OCI-LY7 (cell line): Measurements from ENCODE around the gene ASCC1. TPM values are rescaled to one million over a fixed set of nuclear protein-coding genes. Genes with fewer than 3 reads are reported as not detected.

Experiments
- BruUV-seq: library from RNA; stranded (reverse); fragments of 400-500 nt; replicated peaks from 2 replicates; lab custom pipeline; 2021; lab: Mats Ljungman, UMichigan
- CTCF ChIA-PET: fragments of 300-600 bp; sonication (Branson Sonifier 250); formaldehyde crosslinking; loops from one replicate; lab custom pipeline; 2022; ENCODE audit warnings: antibody characterized with exemption; ENCODE audit not compliant: unreplicated experiment; lab: Charles Lee
- POLR2A ChIA-PET: fragments of 300-600 bp; sonication (Branson Sonifier 250); formaldehyde crosslinking; loops from one replicate; lab custom pipeline; 2022; ENCODE audit warnings: antibody characterized with exemption; lab: Charles Lee
- DNase-seq: peaks from one replicate; pipeline ENCODE4 v3.0.0-alpha.2; 2015; ENCODE audit warnings: low spot score
- H2AFZ ChIP-seq: fragments of 200-600 bp; sonication (generic), shearing (Covaris generic); 2 replicates; pipeline ENCODE4 v1.6.1; 2014; ENCODE audit warnings: mild to moderate bottlenecking, antibody characterized with exemption, low read length, moderate library complexity
- H3K27ac ChIP-seq: fragments of 200-600 bp; sonication (generic); 2 replicates; pipeline ENCODE4 v1.5.1; 2014; ENCODE audit warnings: mixed run types, low read depth, mild to moderate bottlenecking, moderate library complexity, low read length, inconsistent platforms; ENCODE audit not compliant: poor library complexity, severe bottlenecking
- H3K36me3 ChIP-seq: fragments of 200-600 bp; sonication (generic); 2 replicates; pipeline ENCODE4 v1.6.1; 2014; ENCODE audit warnings: mild to moderate bottlenecking, antibody characterized with exemption, low read length, moderate library complexity, mixed read lengths; ENCODE audit not compliant: insufficient read depth
- H3K4me1 ChIP-seq: fragments of 200-600 bp; sonication (generic); 2 replicates; pipeline ENCODE4 v1.5.1; 2014; ENCODE audit warnings: mild to moderate bottlenecking, low read length; ENCODE audit not compliant: insufficient read depth, poor library complexity, severe bottlenecking
- H3K4me2 ChIP-seq: fragments of 200-600 bp; sonication (generic); 2 replicates; pipeline ENCODE4 v1.6.1; 2014; ENCODE audit warnings: mild to moderate bottlenecking, low read length
- H3K4me3 ChIP-seq: fragments of 200-600 bp; sonication (generic); 2 replicates; pipeline ENCODE4 v1.5.1; 2014; ENCODE audit warnings: mild to moderate bottlenecking, low read depth, low read length; ENCODE audit not compliant: poor library complexity, severe bottlenecking
- H3K79me2 ChIP-seq: fragments of 200-600 bp; sonication (generic); 2 replicates; pipeline ENCODE4 v1.6.1; 2016; ENCODE audit warnings: low read depth, mild to moderate bottlenecking, low read length, moderate library complexity, mixed read lengths; ENCODE audit not compliant: insufficient read depth
- H3K9me2 ChIP-seq: fragments of 200-600 bp; sonication (generic); 2 replicates; pipeline ENCODE4 v1.6.1; 2016; ENCODE audit warnings: mild to moderate bottlenecking, low read length, mixed read lengths; ENCODE audit not compliant: insufficient read depth
- H3K9me3 ChIP-seq: fragments of 200-600 bp; sonication (generic); 2 replicates; pipeline ENCODE4 v1.6.1; 2014; ENCODE audit warnings: mild to moderate bottlenecking, mixed run types, low read length, mixed read lengths
- H4K20me1 ChIP-seq: fragments of 200-600 bp; sonication (generic); 2 replicates; pipeline ENCODE4 v1.6.1; 2014; ENCODE audit warnings: mild to moderate bottlenecking, antibody characterized with exemption, low read length, moderate library complexity, mixed read lengths; ENCODE audit not compliant: insufficient read depth
- EZH2phosphoT487 ChIP-seq: fragments of 200-600 bp; sonication (generic); IDR thresholded peaks from 2 replicates; pipeline ENCODE4 v1.6.1; 2018; ENCODE audit warnings: low read depth, borderline replicate concordance, mild to moderate bottlenecking, mixed run types, antibody characterized with exemption, low read length, moderate library complexity, mixed read lengths
- intact Hi-C: fragments of 100-400 bp; cut with micrococcal nuclease; formaldehyde crosslinking; loops from one replicate; pipeline ENCODE4 v1.10.0; 2022; ENCODE audit not compliant: unreplicated experiment
- total RNA-seq, 2 experiments: library from RNA; depleted of rRNA in 1 of 2; stranded (reverse); fragments of >200 nt in 1 of 2; shearing (Covaris generic) in 1 of 2; gene quantifications; 2 replicates each; pipeline ENCODE4 v1.2.3, GENCODE V29; 2014 to 2022
- TF ChIP-seq, protein P1 (sequence below): fragments of 200-600 bp; sonication (generic); conservative IDR thresholded peaks from 2 replicates; pipeline ENCODE4 v1.5.1; 2014; ENCODE audit warnings: mild to moderate bottlenecking, antibody characterized with exemption, low read length, moderate library complexity, mixed read lengths

The ASCC1 gene
- total RNA-seq, 2 experiments from 2014 or later: 27.1 to 59.9 TPM

DNA sequence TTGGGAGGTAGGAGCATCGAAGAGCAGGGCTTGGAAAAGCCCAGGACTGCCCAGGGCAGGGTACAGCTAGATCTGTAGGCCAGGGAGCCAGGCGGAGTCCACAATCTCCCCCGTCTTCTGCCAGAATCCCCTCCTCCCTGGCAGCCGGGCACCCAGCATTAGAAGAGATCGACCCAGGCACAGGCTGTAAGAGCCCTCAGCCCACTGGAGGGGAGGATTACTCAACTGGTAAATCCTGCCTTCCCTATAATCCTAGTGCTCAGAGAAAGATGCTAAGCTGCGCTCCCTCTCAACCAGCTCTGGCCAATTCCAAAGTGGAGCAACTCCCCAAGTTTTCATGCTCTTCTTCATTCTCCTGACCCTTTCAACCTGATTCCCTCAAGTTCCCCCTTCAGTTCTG is 130.9 kb downstream of the ASCC1 start:
- POLR2A ChIA-PET: interaction anchor here (1.0 kb wide), 1 partner anchor 9 kb away, joined by 5 read pairs; no protein-coding TSS in a partner anchor
- CTCF ChIA-PET: no interaction called here
- Histone ChIP-seq H3K27ac (no peak overlapping the region), H2AFZ (no peak overlapping the region), H3K9me3 (no peaks in the 10 kb centered on the region), H3K4me3 (no peak overlapping the region), H3K4me1 (peaks cover 48% of the 10 kb centered on the region), H3K36me3 (no peaks in the 10 kb centered on the region), H4K20me1 (no peaks in the 10 kb centered on the region), H3K79me2 (no peaks in the 10 kb centered on the region), H3K9me2 (no peaks in the 10 kb centered on the region), H3K4me2 (no peak overlapping the region)
- DNase-seq: no peak
- intact Hi-C loops: no loop called here
- TF ChIP-seq, protein P1, sequence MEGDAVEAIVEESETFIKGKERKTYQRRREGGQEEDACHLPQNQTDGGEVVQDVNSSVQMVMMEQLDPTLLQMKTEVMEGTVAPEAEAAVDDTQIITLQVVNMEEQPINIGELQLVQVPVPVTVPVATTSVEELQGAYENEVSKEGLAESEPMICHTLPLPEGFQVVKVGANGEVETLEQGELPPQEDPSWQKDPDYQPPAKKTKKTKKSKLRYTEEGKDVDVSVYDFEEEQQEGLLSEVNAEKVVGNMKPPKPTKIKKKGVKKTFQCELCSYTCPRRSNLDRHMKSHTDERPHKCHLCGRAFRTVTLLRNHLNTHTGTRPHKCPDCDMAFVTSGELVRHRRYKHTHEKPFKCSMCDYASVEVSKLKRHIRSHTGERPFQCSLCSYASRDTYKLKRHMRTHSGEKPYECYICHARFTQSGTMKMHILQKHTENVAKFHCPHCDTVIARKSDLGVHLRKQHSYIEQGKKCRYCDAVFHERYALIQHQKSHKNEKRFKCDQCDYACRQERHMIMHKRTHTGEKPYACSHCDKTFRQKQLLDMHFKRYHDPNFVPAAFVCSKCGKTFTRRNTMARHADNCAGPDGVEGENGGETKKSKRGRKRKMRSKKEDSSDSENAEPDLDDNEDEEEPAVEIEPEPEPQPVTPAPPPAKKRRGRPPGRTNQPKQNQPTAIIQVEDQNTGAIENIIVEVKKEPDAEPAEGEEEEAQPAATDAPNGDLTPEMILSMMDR: no peak
- TF ChIP-seq EZH2phosphoT487: no peak
- BruUV-seq: no TSS peak

DNA sequence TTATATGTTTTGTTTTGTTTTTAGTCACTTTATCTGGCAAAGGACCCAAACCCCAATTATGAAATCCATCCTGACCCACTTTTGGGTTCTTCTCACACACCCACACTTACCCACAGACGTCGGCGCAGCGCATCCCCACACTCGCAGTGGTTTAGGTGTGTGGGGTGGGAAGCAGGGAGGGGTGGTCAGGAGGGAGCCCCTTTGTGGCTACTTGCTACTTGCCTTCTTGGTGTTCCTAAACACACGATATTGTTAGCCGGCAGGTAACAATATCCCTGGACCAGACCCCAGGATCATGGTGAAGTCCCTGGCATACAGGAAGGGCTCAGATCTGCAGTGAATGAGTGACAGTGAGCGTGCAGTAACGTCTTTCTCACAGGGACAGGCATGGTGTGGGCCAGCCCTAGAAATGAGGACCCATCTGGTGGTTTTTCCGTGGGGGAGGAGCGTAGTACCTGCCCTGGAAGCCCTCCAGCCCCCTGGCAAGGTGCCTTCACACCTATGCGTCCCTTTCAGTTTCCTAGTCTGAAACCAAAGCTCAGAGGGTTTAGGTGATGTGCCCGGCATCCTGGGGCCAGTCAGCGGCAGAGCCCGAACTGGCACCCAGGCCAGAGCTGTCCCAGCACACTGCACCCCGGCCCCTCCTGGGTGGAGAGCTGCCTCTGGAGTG is 132.2 kb downstream of the ASCC1 start:
- H3K4me1 ChIP-seq: peaks cover 60% of the 10 kb centered on the region
- no peak overlapping the region for H3K27ac ChIP-seq
- no peaks in the 10 kb centered on the region for H4K20me1 ChIP-seq
- peak overlapping the region; percentile 46 for H3K4me2 ChIP-seq
- DNase-seq: peak; percentile 31
- intact Hi-C loops: no loop called here
- peak overlapping the region; percentile 40; the same call in 1 of the 2 replicates for H2AFZ ChIP-seq
- no peaks in the 10 kb centered on the region for H3K9me3 ChIP-seq
- H3K9me2 ChIP-seq: no peaks in the 10 kb centered on the region
- peak overlapping the region; percentile 40 for H3K4me3 ChIP-seq
- BruUV-seq: no TSS peak
- ChIA-PET POLR2A (interaction anchor here (0.6 kb wide), 1 partner anchor 252 kb away, joined by 3 read pairs; no protein-coding TSS in a partner anchor), CTCF (interaction anchor here (0.6 kb wide), 1 partner anchor 246 kb away, joined by 3 read pairs; no protein-coding TSS in a partner anchor)
- no peaks in the 10 kb centered on the region for H3K36me3 ChIP-seq
- no peaks in the 10 kb centered on the region for H3K79me2 ChIP-seq
- TF ChIP-seq, protein P1: no peak
- TF ChIP-seq EZH2phosphoT487: no peak
